PC-9 (cell line): ENCODE measurements around the gene HDC. TPM values are rescaled to one million over a fixed set of nuclear protein-coding genes. Genes with fewer than 3 reads are reported as not detected.

ENCODE experiments used
- BruUV-seq: library from RNA; stranded (reverse); fragments of 400-500 nt; replicated peaks from 2 replicates; lab custom pipeline; 2021; lab: Mats Ljungman, UMichigan
- CTCF ChIA-PET: fragments of 300-600 bp; sonication (Branson Sonifier 250); formaldehyde crosslinking; loops from one replicate; lab custom pipeline; 2022; ENCODE audit warnings: antibody characterized with exemption; lab: Charles Lee
- POLR2A ChIA-PET: fragments of 300-600 bp; sonication (Branson Sonifier 250); formaldehyde crosslinking; loops from one replicate; lab custom pipeline; 2022; ENCODE audit warnings: antibody characterized with exemption; ENCODE audit not compliant: unreplicated experiment; lab: Charles Lee
- DNase-seq, 2 experiments: peaks; one replicate each; pipeline versions ENCODE4 v3.0.0 to v3.0.0-alpha.2; 2015 to 2022; ENCODE audit warnings: mixed read lengths in 1 of 2
- H2AFZ ChIP-seq: fragments of 200-600 bp; sonication (generic); 2 replicates; pipeline ENCODE4 v1.8.1; 2017; ENCODE audit warnings: antibody characterized with exemption
- H3F3A ChIP-seq: fragments of 200-600 bp; sonication (generic); 2 replicates; pipeline ENCODE4 v1.8.1; 2017; ENCODE audit warnings: antibody characterized with exemption, mild to moderate bottlenecking, low read depth; ENCODE audit not compliant: insufficient read depth
- H3K27ac ChIP-seq: fragments of 200-600 bp; sonication (generic); 2 replicates; pipeline ENCODE4 v1.6.1; 2016; ENCODE audit warnings: mixed run types
- H3K27me3 ChIP-seq: fragments of 200-600 bp; sonication (generic); 2 replicates; pipeline ENCODE4 v1.6.1; 2016; ENCODE audit warnings: low read depth, mixed run types; ENCODE audit not compliant: insufficient read depth
- H3K36me3 ChIP-seq: fragments of 200-600 bp; sonication (generic); 2 replicates; pipeline ENCODE4 v1.6.1; 2016; ENCODE audit warnings: low read depth, mixed run types
- H3K4me1 ChIP-seq: fragments of 200-600 bp; sonication (generic); replicated peaks from 2 replicates; pipeline ENCODE4 v1.6.1; 2016; ENCODE audit warnings: mixed run types; ENCODE audit not compliant: insufficient read depth
- H3K4me2 ChIP-seq: fragments of 200-600 bp; sonication (generic); 2 replicates; pipeline ENCODE4 v1.6.1; 2017; ENCODE audit warnings: mixed run types
- H3K4me3 ChIP-seq: fragments of 200-600 bp; sonication (generic); 2 replicates; pipeline ENCODE4 v1.6.1; 2016; ENCODE audit warnings: mixed run types
- H3K79me2 ChIP-seq: fragments of 200-600 bp; sonication (generic); 2 replicates; pipeline ENCODE4 v1.6.1; 2017; ENCODE audit warnings: low read depth, mixed run types
- H3K9me2 ChIP-seq: fragments of 200-600 bp; sonication (generic); 2 replicates; pipeline ENCODE4 v1.8.1; 2017; ENCODE audit warnings: mild to moderate bottlenecking; ENCODE audit not compliant: insufficient read depth
- H3K9me3 ChIP-seq: fragments of 200-600 bp; sonication (generic); 2 replicates; pipeline ENCODE4 v1.8.1; 2016; ENCODE audit warnings: low read depth; ENCODE audit not compliant: insufficient read depth
- H4K20me1 ChIP-seq: fragments of 200-600 bp; sonication (generic); 2 replicates; pipeline ENCODE4 v1.8.1; 2017; ENCODE audit not compliant: insufficient read depth
- EZH2 ChIP-seq: fragments of 200-600 bp; sonication (generic); IDR thresholded peaks from 2 replicates; pipeline ENCODE4 v1.8.0; 2017; ENCODE audit warnings: antibody characterized with exemption, low read depth
- intact Hi-C: fragments of 100-400 bp; cut with micrococcal nuclease; formaldehyde crosslinking; loops from one replicate; pipeline ENCODE4 v1.10.0; 2022; ENCODE audit not compliant: unreplicated experiment
- total RNA-seq: library from RNA; stranded (reverse); gene quantifications from 2 replicates; pipeline ENCODE4 v1.2.3, GENCODE V29; 2021
- TF ChIP-seq, protein P1 (sequence below): fragments of 200-600 bp; sonication (generic); conservative IDR thresholded peaks from 2 replicates; pipeline ENCODE4 v1.6.1; 2017; ENCODE audit warnings: mixed run types, antibody characterized with exemption, mild to moderate bottlenecking, moderate library complexity

HDC gene
- total RNA-seq, 1 experiment from 2014 or later = not detected

DNA sequence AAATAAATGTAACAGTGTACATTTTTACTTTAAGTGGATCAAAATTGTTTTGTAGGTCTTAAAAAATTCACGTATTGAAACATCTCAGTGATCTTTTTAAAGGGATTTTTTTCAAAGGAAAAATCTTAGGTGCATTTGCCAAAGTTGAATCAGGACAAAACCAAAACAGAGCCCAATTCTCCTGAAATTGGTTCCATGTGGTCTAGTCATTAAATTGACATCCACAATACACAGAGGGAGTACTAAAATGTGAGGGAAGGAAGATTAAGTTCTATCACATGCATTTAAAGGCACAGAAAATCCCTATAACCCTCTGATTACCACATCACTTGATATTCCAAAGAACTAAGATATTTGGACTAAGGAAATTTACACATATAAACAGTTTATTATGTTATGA is 39.3 kb upstream of the HDC start:
- intact Hi-C loops = no loop called here
- Histone ChIP-seq H3F3A (no peaks in the 10 kb centered on the region), H4K20me1 (no peaks in the 10 kb centered on the region), H2AFZ (no peak overlapping the region), H3K4me2 (no peak overlapping the region), H3K4me3 (no peak overlapping the region), H3K27me3 (no peaks in the 10 kb centered on the region), H3K9me2 (no peaks in the 10 kb centered on the region), H3K9me3 (no peaks in the 10 kb centered on the region), H3K79me2 (no peaks in the 10 kb centered on the region), H3K27ac (no peak overlapping the region), H3K36me3 (0 out of 2 replicates have a peak, but pooled peaks cover 12% of the 10 kb centered on the region), H3K4me1 (no peaks in the 10 kb centered on the region)
- POLR2A ChIA-PET = interaction anchor here (0.5 kb wide), 1 partner anchor 285 kb away, joined by 6 read pairs; no protein-coding TSS in a partner anchor
- TF ChIP-seq EZH2 = no peak
- TF ChIP-seq, protein P1, sequence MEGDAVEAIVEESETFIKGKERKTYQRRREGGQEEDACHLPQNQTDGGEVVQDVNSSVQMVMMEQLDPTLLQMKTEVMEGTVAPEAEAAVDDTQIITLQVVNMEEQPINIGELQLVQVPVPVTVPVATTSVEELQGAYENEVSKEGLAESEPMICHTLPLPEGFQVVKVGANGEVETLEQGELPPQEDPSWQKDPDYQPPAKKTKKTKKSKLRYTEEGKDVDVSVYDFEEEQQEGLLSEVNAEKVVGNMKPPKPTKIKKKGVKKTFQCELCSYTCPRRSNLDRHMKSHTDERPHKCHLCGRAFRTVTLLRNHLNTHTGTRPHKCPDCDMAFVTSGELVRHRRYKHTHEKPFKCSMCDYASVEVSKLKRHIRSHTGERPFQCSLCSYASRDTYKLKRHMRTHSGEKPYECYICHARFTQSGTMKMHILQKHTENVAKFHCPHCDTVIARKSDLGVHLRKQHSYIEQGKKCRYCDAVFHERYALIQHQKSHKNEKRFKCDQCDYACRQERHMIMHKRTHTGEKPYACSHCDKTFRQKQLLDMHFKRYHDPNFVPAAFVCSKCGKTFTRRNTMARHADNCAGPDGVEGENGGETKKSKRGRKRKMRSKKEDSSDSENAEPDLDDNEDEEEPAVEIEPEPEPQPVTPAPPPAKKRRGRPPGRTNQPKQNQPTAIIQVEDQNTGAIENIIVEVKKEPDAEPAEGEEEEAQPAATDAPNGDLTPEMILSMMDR = no peak
- no TSS peak for BruUV-seq
- CTCF ChIA-PET = no interaction called here
- no peak for DNase-seq

DNA sequence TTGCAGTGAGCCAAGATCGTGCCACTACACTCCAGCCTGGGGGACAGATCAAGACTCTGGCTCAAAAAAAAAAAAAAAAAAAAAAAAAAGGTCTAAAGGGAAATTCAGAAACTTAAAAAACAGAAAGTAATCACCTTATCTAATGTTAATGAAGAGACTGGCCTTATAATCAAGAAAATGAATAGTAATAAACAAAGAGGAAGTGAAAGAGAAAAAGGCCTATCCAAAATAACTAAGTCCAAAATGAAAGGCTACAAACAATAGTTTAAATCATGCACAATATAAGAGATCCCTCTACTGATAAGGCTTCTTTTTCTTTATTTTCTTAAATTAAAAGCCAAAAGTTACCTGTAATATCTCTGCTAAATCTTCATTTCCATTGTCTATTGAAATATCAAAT is 37.1 kb upstream of the HDC start:
- Histone ChIP-seq H3K27ac (no peak overlapping the region), H3K27me3 (no peaks in the 10 kb centered on the region), H4K20me1 (no peaks in the 10 kb centered on the region), H3K4me3 (no peak overlapping the region), H3K36me3 (0 out of 2 replicates have a peak, but pooled peaks cover 12% of the 10 kb centered on the region), H2AFZ (no peak overlapping the region), H3F3A (no peaks in the 10 kb centered on the region), H3K9me2 (no peaks in the 10 kb centered on the region), H3K4me1 (no peaks in the 10 kb centered on the region), H3K9me3 (no peaks in the 10 kb centered on the region), H3K4me2 (no peak overlapping the region), H3K79me2 (no peaks in the 10 kb centered on the region)
- POLR2A ChIA-PET = no interaction called here
- no peak for DNase-seq
- no TSS peak for BruUV-seq
- CTCF ChIA-PET = no interaction called here
- no peak for TF ChIP-seq EZH2
- TF ChIP-seq, protein P1 = no peak
- intact Hi-C loops = no loop called here

DNA sequence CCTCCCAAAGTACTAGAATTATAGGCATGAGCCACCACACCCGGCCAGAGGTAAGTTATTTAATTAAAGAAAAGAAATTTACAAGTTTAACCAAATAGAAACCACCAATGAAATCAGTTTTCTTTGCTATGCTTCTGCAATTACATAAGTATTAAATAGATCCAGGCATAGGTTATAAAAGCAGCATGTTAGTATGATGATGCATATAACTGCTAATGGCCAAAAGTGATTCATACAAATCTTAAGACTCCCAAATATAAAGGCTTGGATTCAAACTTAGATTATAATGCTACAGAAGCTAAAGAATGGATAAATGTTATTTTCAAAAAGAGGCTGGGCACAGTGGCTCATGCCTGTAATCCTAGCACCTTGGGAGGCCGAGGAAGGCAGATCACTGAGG is 32.8 kb upstream of the HDC start:
- BruUV-seq = no TSS peak
- H3K9me3 ChIP-seq = no peaks in the 10 kb centered on the region
- ChIA-PET POLR2A (no interaction called here), CTCF (no interaction called here)
- H3K4me1 ChIP-seq = no peaks in the 10 kb centered on the region
- H3K27me3 ChIP-seq = no peaks in the 10 kb centered on the region
- no peaks in the 10 kb centered on the region for H3K79me2 ChIP-seq
- H3K4me2 ChIP-seq = no peak overlapping the region
- H3K27ac ChIP-seq = no peak overlapping the region
- no peak overlapping the region for H3K4me3 ChIP-seq
- H3K36me3 ChIP-seq = 0 out of 2 replicates have a peak, but pooled peaks cover 8% of the 10 kb centered on the region
- intact Hi-C loops = no loop called here
- no peak overlapping the region for H2AFZ ChIP-seq
- no peaks in the 10 kb centered on the region for H3K9me2 ChIP-seq
- TF ChIP-seq, protein P1 = no peak
- TF ChIP-seq EZH2 = no peak
- H3F3A ChIP-seq = no peaks in the 10 kb centered on the region
- no peak for DNase-seq
- H4K20me1 ChIP-seq = no peaks in the 10 kb centered on the region
